ENCODE measurements around the gene RAPGEF2.
"Not testable (repeated sequence)": the region's sequence is repeated elsewhere in the genome, so short reads cannot be mapped to it uniquely, and the experiment has no call there.

Gene RAPGEF2

GRCh38 chr4:159158985-159159384 lies 56.1 kb downstream of the RAPGEF2 start:
- no peaks in the 10 kb centered on the region for H3K36me3 ChIP-seq (ENCODE audit: control insufficient read depth, low read length)
- 0 out of 2 replicates have a peak, but pooled peaks cover 3% of the 10 kb centered on the region for H3F3A ChIP-seq (ENCODE audit: control insufficient read depth, insufficient read depth)
- peak overlapping the region; percentile 32; the same call in 1 of the 2 replicates for H3K27ac ChIP-seq (ENCODE audit: low read depth, low read length)
- TF ChIP-seq CTCF (IDR thresholded peaks at IDR 0.05; ENCODE audit: low read depth, low read length, poor library complexity, severe bottlenecking) (no peak), EZH2phosphoT487 (IDR thresholded peaks at IDR 0.05; ENCODE audit: borderline replicate concordance, low read length) (no peak)
- no peaks in the 10 kb centered on the region for H3K9me3 ChIP-seq (ENCODE audit: control insufficient read depth, insufficient read depth, low read length)
- H3K4me3 ChIP-seq (ENCODE audit: low read length), result peak overlapping the region; percentile 52
- peak overlapping the region; percentile 73 for H3K4me2 ChIP-seq (ENCODE audit: low read length)
- H4K20me1 ChIP-seq (ENCODE audit: control insufficient read depth, insufficient read depth, low read depth, low read length), result no peaks in the 10 kb centered on the region
- no peaks in the 10 kb centered on the region for H3K27me3 ChIP-seq (ENCODE audit: control insufficient read depth, low read length)
- H3K4me1 ChIP-seq (ENCODE audit: control insufficient read depth, low read length), result peaks cover 51% of the 10 kb centered on the region
- no peaks in the 10 kb centered on the region for H3K9me2 ChIP-seq (replicated peaks; ENCODE audit: control insufficient read depth, low read length)
- peaks cover 68% of the 10 kb centered on the region for H3K79me2 ChIP-seq (ENCODE audit: control insufficient read depth, low read length)

- Histone ChIP-seq H3K4me1 (ENCODE audit: control insufficient read depth, low read length) (peaks cover 45% of the 10 kb centered on the region), H3K9me2 (replicated peaks; ENCODE audit: control insufficient read depth, low read length) (no peaks in the 10 kb centered on the region), H3K79me2 (ENCODE audit: control insufficient read depth, low read length) (peaks cover 63% of the 10 kb centered on the region), H3K4me3 (ENCODE audit: low read length) (peak overlapping the region; percentile 52), H3K27ac (ENCODE audit: low read depth, low read length) (peak overlapping the region; percentile 32), H4K20me1 (ENCODE audit: control insufficient read depth, insufficient read depth, low read depth, low read length) (no peaks in the 10 kb centered on the region), H3K4me2 (ENCODE audit: low read length) (peak overlapping the region; percentile 73), H3F3A (ENCODE audit: control insufficient read depth, insufficient read depth) (0 out of 2 replicates have a peak, but pooled peaks cover 3% of the 10 kb centered on the region), H3K36me3 (ENCODE audit: control insufficient read depth, low read length) (no peaks in the 10 kb centered on the region), H3K27me3 (ENCODE audit: control insufficient read depth, low read length) (no peaks in the 10 kb centered on the region), H3K9me3 (ENCODE audit: control insufficient read depth, insufficient read depth, low read length) (no peaks in the 10 kb centered on the region)
- TF ChIP-seq CTCF (IDR thresholded peaks at IDR 0.05; ENCODE audit: low read depth, low read length, poor library complexity, severe bottlenecking) (no peak), EZH2phosphoT487 (IDR thresholded peaks at IDR 0.05; ENCODE audit: borderline replicate concordance, low read length) (no peak)
These were observed 56.7 kb downstream of the RAPGEF2 start for GRCh38 chr4:159159611-159160010.

- H3K79me2 ChIP-seq (ENCODE audit: control insufficient read depth, low read length), result peaks cover 59% of the 10 kb centered on the region
- no peaks in the 10 kb centered on the region for H3K27me3 ChIP-seq (ENCODE audit: control insufficient read depth, low read length)
- H3K4me1 ChIP-seq (ENCODE audit: control insufficient read depth, low read length), result peaks cover 44% of the 10 kb centered on the region
- TF ChIP-seq EZH2phosphoT487 (IDR thresholded peaks at IDR 0.05; ENCODE audit: borderline replicate concordance, low read length), result no peak
- no peak for TF ChIP-seq CTCF (IDR thresholded peaks at IDR 0.05; ENCODE audit: low read depth, low read length, poor library complexity, severe bottlenecking)
- peak overlapping the region; percentile 32; the same call in 1 of the 2 replicates for H3K27ac ChIP-seq (ENCODE audit: low read depth, low read length)
- H3K9me3 ChIP-seq (ENCODE audit: control insufficient read depth, insufficient read depth, low read length), result no peaks in the 10 kb centered on the region
- no peaks in the 10 kb centered on the region for H4K20me1 ChIP-seq (ENCODE audit: control insufficient read depth, insufficient read depth, low read depth, low read length)
- H3K36me3 ChIP-seq (ENCODE audit: control insufficient read depth, low read length), result no peaks in the 10 kb centered on the region
- 0 out of 2 replicates have a peak, but pooled peaks cover 3% of the 10 kb centered on the region for H3F3A ChIP-seq (ENCODE audit: control insufficient read depth, insufficient read depth)
- H3K9me2 ChIP-seq (replicated peaks; ENCODE audit: control insufficient read depth, low read length), result no peaks in the 10 kb centered on the region
- H3K4me2 ChIP-seq (ENCODE audit: low read length), result peak overlapping the region; percentile 73
- H3K4me3 ChIP-seq (ENCODE audit: low read length), result peak overlapping the region; percentile 52
These were observed 57.4 kb downstream of the RAPGEF2 start for GRCh38 chr4:159160242-159160641.

- H3K4me2 ChIP-seq (ENCODE audit: low read length); H3K27ac ChIP-seq (ENCODE audit: low read depth, low read length); H3K4me3 ChIP-seq (ENCODE audit: low read length); H4K20me1 ChIP-seq (ENCODE audit: control insufficient read depth, insufficient read depth, low read depth, low read length); H3K9me2 ChIP-seq (replicated peaks; ENCODE audit: control insufficient read depth, low read length); H3K9me3 ChIP-seq (ENCODE audit: control insufficient read depth, insufficient read depth, low read length); H3K36me3 ChIP-seq (ENCODE audit: control insufficient read depth, low read length); H3F3A ChIP-seq (ENCODE audit: control insufficient read depth, insufficient read depth); H3K27me3 ChIP-seq (ENCODE audit: control insufficient read depth, low read length): not testable (repeated sequence)
- peaks cover 46% of the 10 kb centered on the region for H3K4me1 ChIP-seq (ENCODE audit: control insufficient read depth, low read length)
- H3K79me2 ChIP-seq (ENCODE audit: control insufficient read depth, low read length), result peaks cover 65% of the 10 kb centered on the region
These were observed 58.6 kb downstream of the RAPGEF2 start for GRCh38 chr4:159161436-159161835.
